Colonic mucosa (tissue), 4 donors: ENCODE data around the gene SSRP1. TPM values are rescaled to one million over a fixed set of nuclear protein-coding genes. Genes with fewer than 3 reads are reported as not detected.

Experiments used
- DNase-seq: peaks from one replicate; pipeline ENCODE4 v3.0.0-alpha.2; 2020
- H3K27ac ChIP-seq: fragments of 200-600 bp; one replicate; pipeline ENCODE4 v1.8.0; 2021
- H3K27me3 ChIP-seq: fragments of 200-600 bp; one replicate; pipeline ENCODE4 v1.8.0; 2021
- H3K36me3 ChIP-seq: fragments of 200-600 bp; one replicate; pipeline ENCODE4 v1.8.0; 2021
- H3K4me1 ChIP-seq: fragments of 200-600 bp; one replicate; pipeline ENCODE4 v1.8.0; 2021; ENCODE audit warnings: mild to moderate bottlenecking
- H3K4me3 ChIP-seq: fragments of 200-600 bp; one replicate; pipeline ENCODE4 v1.8.0; 2021
- H3K9ac ChIP-seq, 2 donors: one replicate each; pipeline ENCODE4 v1.7.0; 2013; ENCODE audit warnings: control low read depth in 2 of 2, low read depth in 2 of 2, low read length in 2 of 2
- H3K9me3 ChIP-seq: fragments of 200-600 bp; one replicate; pipeline ENCODE4 v1.8.0; 2021
- intact Hi-C: fragments of 100-400 bp; cut with DNase I; formaldehyde crosslinking; loops from one replicate; pipeline ENCODE4 v1.14.1; 2022
- total RNA-seq, 2 donors: library from RNA; stranded (reverse); fragmentation: NEBNext Ultra II Directional in 1 of 2; extraction: Animal tissue kit (Norgen Biotek cat#: 25700) in 1 of 2; gene quantifications; one replicate each; pipeline ENCODE4 v1.2.1, GENCODE V29; 2021
- TF ChIP-seq, protein P1 (sequence below): fragments of 200-600 bp; IDR thresholded peaks from one replicate; pipeline ENCODE4 v1.8.0; 2022; ENCODE audit warnings: antibody characterized with exemption, mild to moderate bottlenecking
- donor health status: healthy.
- donor health status: DM: no; HTN: no; CAD: no.
- donor health status: DM: no; HTN: no; CAD: no.

SSRP1 gene
- total RNA-seq, 2 donors from 2014 or later: 72.7 to 162 TPM

GRCh38 chr11:57353446-57353845 is 17.8 kb upstream of the SSRP1 start:
- H3K4me1 ChIP-seq: no peaks in the 10 kb centered on the region
- H3K27ac ChIP-seq: no peak overlapping the region
- H3K9ac ChIP-seq: no peak overlapping the region
- intact Hi-C loops: no loop called here
- TF ChIP-seq, protein P1, sequence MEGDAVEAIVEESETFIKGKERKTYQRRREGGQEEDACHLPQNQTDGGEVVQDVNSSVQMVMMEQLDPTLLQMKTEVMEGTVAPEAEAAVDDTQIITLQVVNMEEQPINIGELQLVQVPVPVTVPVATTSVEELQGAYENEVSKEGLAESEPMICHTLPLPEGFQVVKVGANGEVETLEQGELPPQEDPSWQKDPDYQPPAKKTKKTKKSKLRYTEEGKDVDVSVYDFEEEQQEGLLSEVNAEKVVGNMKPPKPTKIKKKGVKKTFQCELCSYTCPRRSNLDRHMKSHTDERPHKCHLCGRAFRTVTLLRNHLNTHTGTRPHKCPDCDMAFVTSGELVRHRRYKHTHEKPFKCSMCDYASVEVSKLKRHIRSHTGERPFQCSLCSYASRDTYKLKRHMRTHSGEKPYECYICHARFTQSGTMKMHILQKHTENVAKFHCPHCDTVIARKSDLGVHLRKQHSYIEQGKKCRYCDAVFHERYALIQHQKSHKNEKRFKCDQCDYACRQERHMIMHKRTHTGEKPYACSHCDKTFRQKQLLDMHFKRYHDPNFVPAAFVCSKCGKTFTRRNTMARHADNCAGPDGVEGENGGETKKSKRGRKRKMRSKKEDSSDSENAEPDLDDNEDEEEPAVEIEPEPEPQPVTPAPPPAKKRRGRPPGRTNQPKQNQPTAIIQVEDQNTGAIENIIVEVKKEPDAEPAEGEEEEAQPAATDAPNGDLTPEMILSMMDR: no peak
- H3K4me3 ChIP-seq: no peak overlapping the region
- DNase-seq: no peak
- H3K27me3 ChIP-seq: no peaks in the 10 kb centered on the region
- H3K36me3 ChIP-seq: no peaks in the 10 kb centered on the region
- H3K9me3 ChIP-seq: no peaks in the 10 kb centered on the region

DNA sequence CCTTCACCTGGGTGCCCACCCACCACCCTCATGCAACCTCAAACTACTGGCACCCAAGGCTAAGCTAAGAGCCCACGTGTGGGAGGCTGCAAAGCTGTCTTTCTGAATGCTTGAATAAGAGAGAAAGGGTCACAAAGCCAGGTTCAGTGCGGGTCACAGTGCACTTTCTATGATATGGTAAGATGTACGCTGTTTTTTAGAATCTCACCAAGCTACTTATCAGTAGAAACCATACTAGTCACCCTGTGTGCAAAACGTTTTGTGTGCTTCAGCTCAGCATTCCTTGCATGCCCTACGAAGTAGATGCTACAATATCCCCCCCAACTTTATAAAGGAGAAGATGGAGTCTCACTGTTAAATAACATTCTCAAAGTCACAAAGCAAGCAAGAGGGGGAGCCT is 17.3 kb upstream of the SSRP1 start:
- intact Hi-C loops: no loop called here
- Histone ChIP-seq H3K4me1 (no peaks in the 10 kb centered on the region), H3K27me3 (no peaks in the 10 kb centered on the region), H3K4me3 (no peak overlapping the region), H3K27ac (no peak overlapping the region), H3K9ac (no peak overlapping the region), H3K9me3 (no peaks in the 10 kb centered on the region), H3K36me3 (no peaks in the 10 kb centered on the region)
- DNase-seq: no peak
- TF ChIP-seq, protein P1: no peak

DNA sequence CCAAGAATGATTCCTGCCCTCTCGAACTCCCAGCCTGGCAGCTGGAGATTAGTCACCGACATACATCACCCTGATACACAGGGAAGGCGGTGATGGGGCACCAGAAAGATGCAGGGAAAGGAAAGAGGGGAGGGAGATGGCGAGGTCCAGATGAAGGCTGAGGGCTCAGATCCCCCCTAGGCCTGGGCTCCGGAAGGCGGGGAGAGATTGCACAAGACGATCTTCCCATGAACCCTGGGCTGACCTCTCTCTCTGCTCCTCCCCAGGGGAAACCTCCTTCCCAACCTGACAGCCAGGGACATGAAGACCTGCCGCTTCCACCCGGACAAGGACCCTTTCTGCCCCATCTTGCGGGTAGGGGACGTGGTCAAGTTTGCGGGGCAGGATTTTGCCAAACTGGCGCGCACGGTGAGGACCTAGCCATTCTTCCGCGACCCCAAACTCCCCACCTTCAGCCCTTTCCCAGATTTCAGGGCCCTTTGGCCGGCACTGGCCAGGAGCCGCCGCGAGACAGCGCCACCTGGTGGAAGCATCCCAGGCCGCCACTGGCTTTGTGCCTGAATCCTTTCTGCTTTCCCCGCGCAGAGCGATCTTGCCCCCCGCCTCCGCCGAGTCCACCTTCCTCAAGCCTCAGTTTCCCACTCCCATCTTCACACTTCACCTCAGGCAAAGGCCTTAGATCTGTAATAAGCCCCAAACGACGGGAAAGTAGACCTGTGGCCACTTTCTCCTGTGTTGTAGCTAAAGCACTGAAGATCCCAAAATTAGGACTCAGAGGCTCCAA is 14.0 kb upstream of the SSRP1 start:
- intact Hi-C loops: loop anchor here (5.0 kb wide), 1 partner anchor 293 kb away; no protein-coding TSS in a partner anchor

DNA sequence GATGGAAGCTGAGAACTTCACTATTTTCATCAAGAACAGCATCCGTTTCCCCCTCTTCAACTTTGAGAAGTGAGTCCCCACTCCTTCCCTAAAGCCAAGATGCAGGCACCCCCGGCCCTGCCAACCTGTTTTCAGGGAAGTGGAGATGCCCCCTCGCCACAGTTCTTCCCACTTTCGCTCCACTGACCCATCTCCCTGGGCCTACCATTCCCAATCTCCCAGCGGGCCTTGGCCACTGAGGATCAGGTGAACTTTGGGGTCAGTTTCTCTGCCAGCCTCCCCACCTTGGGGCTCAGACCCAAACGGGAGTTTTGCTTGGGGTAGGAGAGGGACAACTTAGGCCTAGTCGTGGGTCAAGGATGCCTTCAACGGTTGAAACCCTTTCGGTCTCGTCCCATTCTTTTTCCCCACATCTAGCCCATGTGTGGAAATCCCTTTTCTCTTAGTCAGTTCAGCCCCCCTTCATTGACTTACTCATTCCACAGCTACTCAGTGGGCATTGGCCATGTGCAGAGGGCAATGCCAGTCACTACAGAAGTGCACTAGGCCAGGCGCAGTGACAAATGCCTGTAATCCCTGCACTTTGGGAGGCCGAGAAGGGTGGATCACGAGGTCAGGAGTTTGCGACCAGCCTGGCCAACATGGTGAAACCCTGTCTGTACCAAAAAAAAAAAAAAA is 13.1 kb upstream of the SSRP1 start:
- DNase-seq: no peak

More for the DNA sequence above, 14.0 kb upstream of the SSRP1 start:
- no peak overlapping the region for H3K27ac ChIP-seq
- no peak overlapping the region for H3K9ac ChIP-seq
- H3K4me1 ChIP-seq: no peaks in the 10 kb centered on the region
- no peaks in the 10 kb centered on the region for H3K27me3 ChIP-seq
- TF ChIP-seq, protein P1: peak; percentile 85
- peak; percentile 68 for DNase-seq
- no peaks in the 10 kb centered on the region for H3K9me3 ChIP-seq
- H3K4me3 ChIP-seq: no peak overlapping the region
- H3K36me3 ChIP-seq: no peaks in the 10 kb centered on the region

GRCh38 chr11:57348052-57348451 is 12.4 kb upstream of the SSRP1 start:
- intact Hi-C loops: loop anchor here (5.0 kb wide), 1 partner anchor 294 kb away; no protein-coding TSS in a partner anchor
- Histone ChIP-seq H3K9me3 (no peaks in the 10 kb centered on the region), H3K27ac (no peak overlapping the region), H3K9ac (no peak overlapping the region), H3K27me3 (no peaks in the 10 kb centered on the region), H3K36me3 (no peaks in the 10 kb centered on the region), H3K4me3 (no peak overlapping the region), H3K4me1 (no peaks in the 10 kb centered on the region)
- TF ChIP-seq, protein P1: no peak
- DNase-seq: no peak

More for the DNA sequence above, 13.1 kb upstream of the SSRP1 start:
- Histone ChIP-seq H3K27ac (no peak overlapping the region), H3K4me3 (no peak overlapping the region), H3K9me3 (no peaks in the 10 kb centered on the region), H3K27me3 (no peaks in the 10 kb centered on the region), H3K36me3 (no peaks in the 10 kb centered on the region), H3K9ac (no peak overlapping the region), H3K4me1 (no peaks in the 10 kb centered on the region)
- TF ChIP-seq, protein P1: no peak
- intact Hi-C loops: loop anchor here (5.0 kb wide), 1 partner anchor 294 kb away; no protein-coding TSS in a partner anchor
